H1 (cell line): ENCODE data around the gene PTMA. TPM values are rescaled to one million over a fixed set of nuclear protein-coding genes. Genes with fewer than 3 reads are reported as not detected.

Experiments
- JUN ChIP-seq: IDR thresholded peaks from 2 replicates; pipeline ENCODE4 v1.6.1; 2011; ENCODE audit warnings: low read depth, mild to moderate bottlenecking, improper control_type of control experiment, low read length
- MAFK ChIP-seq: IDR thresholded peaks from 2 replicates; pipeline ENCODE4 v1.6.1; 2012; ENCODE audit warnings: low read depth, mild to moderate bottlenecking, improper control_type of control experiment, low read length
- SP2 ChIP-seq: IDR thresholded peaks from 2 replicates; pipeline ENCODE4 v1.6.1; 2012; ENCODE audit warnings: mild to moderate bottlenecking, low read length, inconsistent platforms
- TAF7 ChIP-seq: optimal IDR thresholded peaks from 2 replicates; pipeline ENCODE3; 2011; ENCODE audit warnings: low read depth, mild to moderate bottlenecking, inconsistent platforms, low read length, moderate library complexity, borderline replicate concordance
- polyA plus RNA-seq, 7 experiments: library from polyadenylated mRNA; depleted of rRNA in 3 of 7; stranded (reverse) in 5 of 7; unstranded in 2 of 7; fragments of >200 nt in 5 of 7; fragments of 200-250 nt in 2 of 7; gene quantifications; 1 replicate in 5 of 7; 2 replicates in 1 of 7; 4 replicates in 1 of 7; pipeline versions ENCODE4 v1.2.1 to v1.2.3, GENCODE V29; 2011 to 2013; ENCODE audit warnings: missing spikeins in 2 of 7, mixed read lengths in 2 of 7
- total RNA-seq: library from RNA; stranded (reverse); fragmentation: NEBNext Ultra II Directional; extraction: Animal tissue kit (Norgen Biotek cat#: 25700); gene quantifications from 2 replicates; pipeline ENCODE4 v1.2.1, GENCODE V29; 2021
- TF ChIP-seq, protein P1 (sequence below), 3 experiments: IDR thresholded peaks; 1 replicate in 2 of 3; 2 replicates in 1 of 3; pipeline versions ENCODE4 v1.5.1 to v1.6.1; 2011; ENCODE audit warnings: low read length in 3 of 3, mild to moderate bottlenecking in 3 of 3, inconsistent platforms in 2 of 3, low read depth in 1 of 3, moderate library complexity in 1 of 3; ENCODE audit not compliant: insufficient read depth in 1 of 3; ENCODE audit errors: control extremely low read depth in 1 of 3
- TF ChIP-seq, protein P2 (sequence below): fragments of 300-600 bp; sonication (generic); IDR thresholded peaks from 2 replicates; pipeline ENCODE4 v1.7.1; 2012; ENCODE audit warnings: low read length, moderate library complexity, mild to moderate bottlenecking, inconsistent platforms; ENCODE audit not compliant: insufficient replicate concordance

PTMA gene
- total and polyA plus RNA-seq, 2 of the 8 experiments (the other 6 are each of a cell fraction or from before 2014, with no cell fraction given) = 683 to 2,680 TPM

DNA sequence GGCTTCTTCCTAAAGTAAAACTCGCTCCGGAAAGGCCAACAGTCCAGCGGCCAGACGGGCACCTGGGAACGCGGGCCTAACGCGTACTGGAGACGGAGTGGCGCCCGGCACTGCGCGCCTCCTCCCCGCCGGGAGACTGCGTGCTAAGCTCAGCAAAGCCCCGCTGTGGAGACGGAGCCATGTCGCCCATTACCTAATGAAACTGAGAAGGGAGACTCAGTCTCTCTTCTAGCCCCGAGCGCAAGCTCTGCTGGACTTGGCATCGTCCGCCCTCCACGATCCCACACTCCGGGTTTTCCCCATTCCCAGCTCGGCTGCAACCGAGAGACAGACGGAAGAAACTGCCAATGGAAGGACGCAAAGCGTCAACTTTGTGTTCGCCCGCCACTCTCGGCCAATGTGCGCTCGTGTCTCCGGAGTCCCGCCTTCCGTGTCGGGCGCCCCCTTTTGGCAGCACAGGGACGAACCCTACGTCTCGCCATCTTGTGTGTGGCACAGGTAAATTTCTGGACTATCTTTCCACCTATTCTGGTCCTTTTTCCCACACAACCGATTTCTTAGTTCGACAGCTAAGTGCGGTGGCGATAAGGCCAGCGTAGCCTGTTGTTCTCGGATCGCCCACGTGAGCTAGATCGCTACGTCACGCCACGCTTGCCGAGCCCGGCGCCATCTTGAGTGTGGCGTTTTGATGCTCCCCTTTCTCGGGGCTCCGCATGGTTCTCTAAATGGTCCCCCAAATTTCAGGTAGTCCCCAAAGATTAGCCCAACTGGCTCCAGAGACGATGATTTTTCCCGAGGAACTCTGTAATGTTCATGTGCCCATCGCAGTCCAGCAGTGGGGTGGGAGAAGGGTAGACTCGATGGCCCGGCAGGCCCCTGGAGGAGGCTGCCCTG, 1.3 kb upstream of the PTMA start (continued):
- TF ChIP-seq, protein P1, sequence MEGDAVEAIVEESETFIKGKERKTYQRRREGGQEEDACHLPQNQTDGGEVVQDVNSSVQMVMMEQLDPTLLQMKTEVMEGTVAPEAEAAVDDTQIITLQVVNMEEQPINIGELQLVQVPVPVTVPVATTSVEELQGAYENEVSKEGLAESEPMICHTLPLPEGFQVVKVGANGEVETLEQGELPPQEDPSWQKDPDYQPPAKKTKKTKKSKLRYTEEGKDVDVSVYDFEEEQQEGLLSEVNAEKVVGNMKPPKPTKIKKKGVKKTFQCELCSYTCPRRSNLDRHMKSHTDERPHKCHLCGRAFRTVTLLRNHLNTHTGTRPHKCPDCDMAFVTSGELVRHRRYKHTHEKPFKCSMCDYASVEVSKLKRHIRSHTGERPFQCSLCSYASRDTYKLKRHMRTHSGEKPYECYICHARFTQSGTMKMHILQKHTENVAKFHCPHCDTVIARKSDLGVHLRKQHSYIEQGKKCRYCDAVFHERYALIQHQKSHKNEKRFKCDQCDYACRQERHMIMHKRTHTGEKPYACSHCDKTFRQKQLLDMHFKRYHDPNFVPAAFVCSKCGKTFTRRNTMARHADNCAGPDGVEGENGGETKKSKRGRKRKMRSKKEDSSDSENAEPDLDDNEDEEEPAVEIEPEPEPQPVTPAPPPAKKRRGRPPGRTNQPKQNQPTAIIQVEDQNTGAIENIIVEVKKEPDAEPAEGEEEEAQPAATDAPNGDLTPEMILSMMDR (IDR thresholded peaks at IDR 0.05; ENCODE audit: control extremely low read depth in 1 of 3, insufficient read depth in 1 of 3, low read depth in 1 of 3, low read length in 3 of 3) = peak in 2 of 3 experiments; percentile 72 to 98; a peak in 3 of 4 replicates
- TF ChIP-seq MAFK (no peak), TAF7 (peak; percentile 93), SP2 (peak; percentile 77), JUN (no peak)
- TF ChIP-seq, protein P2, sequence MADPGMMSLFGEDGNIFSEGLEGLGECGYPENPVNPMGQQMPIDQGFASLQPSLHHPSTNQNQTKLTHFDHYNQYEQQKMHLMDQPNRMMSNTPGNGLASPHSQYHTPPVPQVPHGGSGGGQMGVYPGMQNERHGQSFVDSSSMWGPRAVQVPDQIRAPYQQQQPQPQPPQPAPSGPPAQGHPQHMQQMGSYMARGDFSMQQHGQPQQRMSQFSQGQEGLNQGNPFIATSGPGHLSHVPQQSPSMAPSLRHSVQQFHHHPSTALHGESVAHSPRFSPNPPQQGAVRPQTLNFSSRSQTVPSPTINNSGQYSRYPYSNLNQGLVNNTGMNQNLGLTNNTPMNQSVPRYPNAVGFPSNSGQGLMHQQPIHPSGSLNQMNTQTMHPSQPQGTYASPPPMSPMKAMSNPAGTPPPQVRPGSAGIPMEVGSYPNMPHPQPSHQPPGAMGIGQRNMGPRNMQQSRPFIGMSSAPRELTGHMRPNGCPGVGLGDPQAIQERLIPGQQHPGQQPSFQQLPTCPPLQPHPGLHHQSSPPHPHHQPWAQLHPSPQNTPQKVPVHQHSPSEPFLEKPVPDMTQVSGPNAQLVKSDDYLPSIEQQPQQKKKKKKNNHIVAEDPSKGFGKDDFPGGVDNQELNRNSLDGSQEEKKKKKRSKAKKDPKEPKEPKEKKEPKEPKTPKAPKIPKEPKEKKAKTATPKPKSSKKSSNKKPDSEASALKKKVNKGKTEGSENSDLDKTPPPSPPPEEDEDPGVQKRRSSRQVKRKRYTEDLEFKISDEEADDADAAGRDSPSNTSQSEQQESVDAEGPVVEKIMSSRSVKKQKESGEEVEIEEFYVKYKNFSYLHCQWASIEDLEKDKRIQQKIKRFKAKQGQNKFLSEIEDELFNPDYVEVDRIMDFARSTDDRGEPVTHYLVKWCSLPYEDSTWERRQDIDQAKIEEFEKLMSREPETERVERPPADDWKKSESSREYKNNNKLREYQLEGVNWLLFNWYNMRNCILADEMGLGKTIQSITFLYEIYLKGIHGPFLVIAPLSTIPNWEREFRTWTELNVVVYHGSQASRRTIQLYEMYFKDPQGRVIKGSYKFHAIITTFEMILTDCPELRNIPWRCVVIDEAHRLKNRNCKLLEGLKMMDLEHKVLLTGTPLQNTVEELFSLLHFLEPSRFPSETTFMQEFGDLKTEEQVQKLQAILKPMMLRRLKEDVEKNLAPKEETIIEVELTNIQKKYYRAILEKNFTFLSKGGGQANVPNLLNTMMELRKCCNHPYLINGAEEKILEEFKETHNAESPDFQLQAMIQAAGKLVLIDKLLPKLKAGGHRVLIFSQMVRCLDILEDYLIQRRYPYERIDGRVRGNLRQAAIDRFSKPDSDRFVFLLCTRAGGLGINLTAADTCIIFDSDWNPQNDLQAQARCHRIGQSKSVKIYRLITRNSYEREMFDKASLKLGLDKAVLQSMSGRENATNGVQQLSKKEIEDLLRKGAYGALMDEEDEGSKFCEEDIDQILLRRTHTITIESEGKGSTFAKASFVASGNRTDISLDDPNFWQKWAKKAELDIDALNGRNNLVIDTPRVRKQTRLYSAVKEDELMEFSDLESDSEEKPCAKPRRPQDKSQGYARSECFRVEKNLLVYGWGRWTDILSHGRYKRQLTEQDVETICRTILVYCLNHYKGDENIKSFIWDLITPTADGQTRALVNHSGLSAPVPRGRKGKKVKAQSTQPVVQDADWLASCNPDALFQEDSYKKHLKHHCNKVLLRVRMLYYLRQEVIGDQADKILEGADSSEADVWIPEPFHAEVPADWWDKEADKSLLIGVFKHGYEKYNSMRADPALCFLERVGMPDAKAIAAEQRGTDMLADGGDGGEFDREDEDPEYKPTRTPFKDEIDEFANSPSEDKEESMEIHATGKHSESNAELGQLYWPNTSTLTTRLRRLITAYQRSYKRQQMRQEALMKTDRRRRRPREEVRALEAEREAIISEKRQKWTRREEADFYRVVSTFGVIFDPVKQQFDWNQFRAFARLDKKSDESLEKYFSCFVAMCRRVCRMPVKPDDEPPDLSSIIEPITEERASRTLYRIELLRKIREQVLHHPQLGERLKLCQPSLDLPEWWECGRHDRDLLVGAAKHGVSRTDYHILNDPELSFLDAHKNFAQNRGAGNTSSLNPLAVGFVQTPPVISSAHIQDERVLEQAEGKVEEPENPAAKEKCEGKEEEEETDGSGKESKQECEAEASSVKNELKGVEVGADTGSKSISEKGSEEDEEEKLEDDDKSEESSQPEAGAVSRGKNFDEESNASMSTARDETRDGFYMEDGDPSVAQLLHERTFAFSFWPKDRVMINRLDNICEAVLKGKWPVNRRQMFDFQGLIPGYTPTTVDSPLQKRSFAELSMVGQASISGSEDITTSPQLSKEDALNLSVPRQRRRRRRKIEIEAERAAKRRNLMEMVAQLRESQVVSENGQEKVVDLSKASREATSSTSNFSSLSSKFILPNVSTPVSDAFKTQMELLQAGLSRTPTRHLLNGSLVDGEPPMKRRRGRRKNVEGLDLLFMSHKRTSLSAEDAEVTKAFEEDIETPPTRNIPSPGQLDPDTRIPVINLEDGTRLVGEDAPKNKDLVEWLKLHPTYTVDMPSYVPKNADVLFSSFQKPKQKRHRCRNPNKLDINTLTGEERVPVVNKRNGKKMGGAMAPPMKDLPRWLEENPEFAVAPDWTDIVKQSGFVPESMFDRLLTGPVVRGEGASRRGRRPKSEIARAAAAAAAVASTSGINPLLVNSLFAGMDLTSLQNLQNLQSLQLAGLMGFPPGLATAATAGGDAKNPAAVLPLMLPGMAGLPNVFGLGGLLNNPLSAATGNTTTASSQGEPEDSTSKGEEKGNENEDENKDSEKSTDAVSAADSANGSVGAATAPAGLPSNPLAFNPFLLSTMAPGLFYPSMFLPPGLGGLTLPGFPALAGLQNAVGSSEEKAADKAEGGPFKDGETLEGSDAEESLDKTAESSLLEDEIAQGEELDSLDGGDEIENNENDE = no peak
